Neural progenitor cell (in vitro differentiated cells): Measurements from ENCODE around the gene OR10J1. TPM values are rescaled to one million over a fixed set of nuclear protein-coding genes. Genes with fewer than 3 reads are reported as not detected.

Experiments
- DNase-seq: peaks from one replicate; pipeline ENCODE4 v3.0.0-alpha.2; 2016; ENCODE audit warnings: low spot score
- H2AFZ ChIP-seq: fragments of 200-600 bp; sonication (generic); replicated peaks from 2 replicates; pipeline ENCODE4 v1.6.1; 2016; ENCODE audit warnings: antibody characterized with exemption
- H3F3A ChIP-seq: fragments of 200-600 bp; sonication (generic); 2 replicates; pipeline ENCODE4 v1.6.1; 2016; ENCODE audit warnings: antibody characterized with exemption, low read depth
- H3K27ac ChIP-seq: fragments of 200-600 bp; sonication (generic); 2 replicates; pipeline ENCODE4 v1.5.1; 2016; ENCODE audit warnings: mild to moderate bottlenecking
- H3K27me3 ChIP-seq: fragments of 200-600 bp; sonication (generic); 2 replicates; pipeline ENCODE4 v1.6.1; 2016; ENCODE audit warnings: mild to moderate bottlenecking, moderate library complexity
- H3K36me3 ChIP-seq: fragments of 200-600 bp; sonication (generic); 2 replicates; pipeline ENCODE4 v1.5.1; 2016
- H3K4me1 ChIP-seq: fragments of 200-600 bp; sonication (generic); 2 replicates; pipeline ENCODE4 v1.6.1; 2016; ENCODE audit warnings: mixed run types
- H3K4me2 ChIP-seq: fragments of 200-600 bp; sonication (generic); 2 replicates; pipeline ENCODE4 v1.6.1; 2016
- H3K4me3 ChIP-seq: fragments of 200-600 bp; sonication (generic); 2 replicates; pipeline ENCODE4 v1.5.1; 2016
- H3K79me2 ChIP-seq: fragments of 200-600 bp; sonication (generic); 2 replicates; pipeline ENCODE4 v1.6.1; 2016; ENCODE audit warnings: low read depth
- H3K9ac ChIP-seq: fragments of 200-600 bp; sonication (generic); 2 replicates; pipeline ENCODE4 v1.6.1; 2016
- H3K9me3 ChIP-seq: fragments of 200-600 bp; sonication (generic); 2 replicates; pipeline ENCODE4 v1.5.1; 2016; ENCODE audit warnings: low read depth
- H4K20me1 ChIP-seq: fragments of 200-600 bp; sonication (generic); 2 replicates; pipeline ENCODE4 v1.6.1; 2016; ENCODE audit warnings: low read depth
- H3K27ac Mint-ChIP-seq: 3 replicates; pipeline ENCODE4 v1.8.0; 2021; ENCODE audit warnings: mixed read lengths
- H3K27me3 Mint-ChIP-seq: 2 replicates; pipeline ENCODE4 v1.8.0; 2022; ENCODE audit warnings: low read depth, mild to moderate bottlenecking, inconsistent platforms, moderate library complexity, mixed read lengths; ENCODE audit not compliant: insufficient read depth
- H3K36me3 Mint-ChIP-seq: 3 replicates; pipeline ENCODE4 v1.8.0; 2021; ENCODE audit warnings: mixed read lengths
- H3K4me1 Mint-ChIP-seq: 3 replicates; pipeline ENCODE4 v1.8.0; 2021; ENCODE audit warnings: mixed read lengths
- H3K4me3 Mint-ChIP-seq: 3 replicates; pipeline ENCODE4 v1.8.0; 2021; ENCODE audit warnings: mild to moderate bottlenecking, moderate library complexity, mixed read lengths
- H3K9me3 Mint-ChIP-seq: 3 replicates; pipeline ENCODE4 v1.8.0; 2020; ENCODE audit warnings: mixed read lengths
- CTCF ChIP-seq: fragments of 200-600 bp; sonication (generic); IDR thresholded peaks from 2 replicates; pipeline ENCODE4 v1.5.1; 2017; ENCODE audit warnings: antibody characterized with exemption, mild to moderate bottlenecking
- EZH2 ChIP-seq: fragments of 200-600 bp; sonication (generic); IDR thresholded peaks from 2 replicates; pipeline ENCODE4 v1.6.1; 2017; ENCODE audit warnings: antibody characterized with exemption, mild to moderate bottlenecking, moderate library complexity
- EZH2phosphoT487 ChIP-seq: fragments of 200-600 bp; sonication (generic); IDR thresholded peaks from 2 replicates; pipeline ENCODE4 v1.6.1; 2017; ENCODE audit warnings: antibody characterized with exemption
- total RNA-seq: library from RNA; depleted of rRNA; stranded (reverse); fragments of >200 nt; gene quantifications from 2 replicates; pipeline ENCODE4 v1.2.3, GENCODE V29; 2015; ENCODE audit warnings: low replicate concordance

The OR10J1 gene
- total RNA-seq, 1 donor from 2014 or later, result not detected

- H3F3A ChIP-seq, result no peaks in the 10 kb centered on the region
- DNase-seq, result no peak
- H3K4me3 ChIP-seq, result no peak overlapping the region
- no peak overlapping the region for H3K9ac ChIP-seq
- Mint-ChIP-seq H3K4me1 (no peaks in the 10 kb centered on the region), H3K27ac (no peak overlapping the region), H3K27me3 (no peaks in the 10 kb centered on the region), H3K4me3 (no peak overlapping the region), H3K36me3 (no peaks in the 10 kb centered on the region), H3K9me3 (no peaks in the 10 kb centered on the region)
- peaks cover 24% of the 10 kb centered on the region for H3K9me3 ChIP-seq
- no peaks in the 10 kb centered on the region for H3K4me1 ChIP-seq
- H3K27me3 ChIP-seq, result no peaks in the 10 kb centered on the region
- H4K20me1 ChIP-seq, result no peaks in the 10 kb centered on the region
- no peaks in the 10 kb centered on the region for H3K79me2 ChIP-seq
- no peak overlapping the region for H3K4me2 ChIP-seq
- H3K36me3 ChIP-seq, result no peaks in the 10 kb centered on the region
- no peak overlapping the region for H2AFZ ChIP-seq
- no peak overlapping the region for H3K27ac ChIP-seq
- TF ChIP-seq CTCF (no peak), EZH2 (no peak), EZH2phosphoT487 (no peak)
These were observed 28.8 kb downstream of the OR10J1 start for GRCh38 chr1:159468321-159468720.

GRCh38 chr1:159469921-159470533 lies 30.5 kb downstream of the OR10J1 start:
- Histone ChIP-seq H3K27me3 (no peaks in the 10 kb centered on the region), H2AFZ (no peak overlapping the region), H3K79me2 (no peaks in the 10 kb centered on the region), H3K9ac (no peak overlapping the region), H3K9me3 (peaks cover 20% of the 10 kb centered on the region), H3K4me1 (no peaks in the 10 kb centered on the region), H3K36me3 (no peaks in the 10 kb centered on the region), H3K4me2 (no peak overlapping the region), H3K4me3 (no peak overlapping the region), H3K27ac (no peak overlapping the region), H4K20me1 (no peaks in the 10 kb centered on the region), H3F3A (no peaks in the 10 kb centered on the region)
- Mint-ChIP-seq H3K9me3 (no peaks in the 10 kb centered on the region), H3K36me3 (no peaks in the 10 kb centered on the region), H3K27ac (no peak overlapping the region), H3K4me3 (no peak overlapping the region), H3K4me1 (no peaks in the 10 kb centered on the region), H3K27me3 (no peaks in the 10 kb centered on the region)
- TF ChIP-seq CTCF (no peak), EZH2phosphoT487 (no peak), EZH2 (no peak)
- DNase-seq, result no peak

- H3K9ac ChIP-seq, result no peak overlapping the region
- no peaks in the 10 kb centered on the region for H3K27me3 ChIP-seq
- H3F3A ChIP-seq, result no peaks in the 10 kb centered on the region
- H3K9me3 ChIP-seq, result peaks cover 20% of the 10 kb centered on the region
- TF ChIP-seq CTCF (no peak), EZH2phosphoT487 (no peak), EZH2 (no peak)
- H4K20me1 ChIP-seq, result no peaks in the 10 kb centered on the region
- no peaks in the 10 kb centered on the region for H3K4me1 ChIP-seq
- no peaks in the 10 kb centered on the region for H3K27me3 Mint-ChIP-seq
- no peaks in the 10 kb centered on the region for H3K79me2 ChIP-seq
- H3K36me3 Mint-ChIP-seq, result no peaks in the 10 kb centered on the region
- H3K4me1 Mint-ChIP-seq, result no peaks in the 10 kb centered on the region
- no peak for DNase-seq
- no peak overlapping the region for H3K4me3 ChIP-seq
- no peak overlapping the region for H3K4me3 Mint-ChIP-seq
- H3K4me2 ChIP-seq, result no peak overlapping the region
- H3K9me3 Mint-ChIP-seq, result no peaks in the 10 kb centered on the region
- no peak overlapping the region for H3K27ac Mint-ChIP-seq
- no peak overlapping the region for H2AFZ ChIP-seq
- no peak overlapping the region for H3K27ac ChIP-seq
- no peaks in the 10 kb centered on the region for H3K36me3 ChIP-seq
These were observed 33.8 kb downstream of the OR10J1 start for GRCh38 chr1:159473335-159473734.
